Cardiac fibroblast (primary cell): ENCODE results near the gene YEATS2.
A peak's percentile ranks its signal among the peaks of the same experiment; 100 is the strongest.

ENCODE experiments used
- DNase-seq, 2 donors: peaks; one replicate each; pipeline versions ENCODE4 v3.0.0 to v3.0.0-alpha.2; 2010; ENCODE audit warnings: low read depth in 2 of 2
- H3K4me3 ChIP-seq, 2 donors: replicated peaks in 1 of 2; 1 replicate in 1 of 2; 2 replicates in 1 of 2; pipeline ENCODE4 v1.5.1; 2011; ENCODE audit warnings: low read depth in 2 of 2, low read length in 2 of 2, mild to moderate bottlenecking in 2 of 2, moderate library complexity in 1 of 2
- TF ChIP-seq, protein P1 (sequence below): IDR thresholded peaks from one replicate; pipeline ENCODE4 v1.5.1; 2011; ENCODE audit warnings: low read depth, mild to moderate bottlenecking, low read length, inconsistent platforms

YEATS2 gene

DNA sequence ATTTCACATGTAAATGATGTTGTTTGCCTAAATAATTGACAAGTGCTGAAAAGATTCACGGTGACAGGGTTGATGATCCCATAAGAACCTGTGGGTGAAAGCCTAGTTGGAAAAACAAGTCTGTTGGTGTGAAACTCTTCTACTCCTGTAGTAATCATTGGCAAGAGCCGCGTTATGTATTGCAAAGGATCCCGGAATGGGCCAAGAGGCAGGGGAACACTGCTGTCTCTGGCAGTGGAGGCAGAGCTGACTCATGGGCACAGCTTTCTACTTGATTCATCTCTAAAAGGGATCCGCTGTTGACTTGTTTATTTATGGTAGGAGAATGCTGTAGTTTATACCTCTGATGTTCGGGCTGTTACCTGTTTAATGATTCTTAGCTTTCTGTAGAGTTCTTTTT, 64.7 kb downstream of the YEATS2 start:
- DNase-seq = peak in 1 of 2 donors; percentile 17
- TF ChIP-seq, protein P1, sequence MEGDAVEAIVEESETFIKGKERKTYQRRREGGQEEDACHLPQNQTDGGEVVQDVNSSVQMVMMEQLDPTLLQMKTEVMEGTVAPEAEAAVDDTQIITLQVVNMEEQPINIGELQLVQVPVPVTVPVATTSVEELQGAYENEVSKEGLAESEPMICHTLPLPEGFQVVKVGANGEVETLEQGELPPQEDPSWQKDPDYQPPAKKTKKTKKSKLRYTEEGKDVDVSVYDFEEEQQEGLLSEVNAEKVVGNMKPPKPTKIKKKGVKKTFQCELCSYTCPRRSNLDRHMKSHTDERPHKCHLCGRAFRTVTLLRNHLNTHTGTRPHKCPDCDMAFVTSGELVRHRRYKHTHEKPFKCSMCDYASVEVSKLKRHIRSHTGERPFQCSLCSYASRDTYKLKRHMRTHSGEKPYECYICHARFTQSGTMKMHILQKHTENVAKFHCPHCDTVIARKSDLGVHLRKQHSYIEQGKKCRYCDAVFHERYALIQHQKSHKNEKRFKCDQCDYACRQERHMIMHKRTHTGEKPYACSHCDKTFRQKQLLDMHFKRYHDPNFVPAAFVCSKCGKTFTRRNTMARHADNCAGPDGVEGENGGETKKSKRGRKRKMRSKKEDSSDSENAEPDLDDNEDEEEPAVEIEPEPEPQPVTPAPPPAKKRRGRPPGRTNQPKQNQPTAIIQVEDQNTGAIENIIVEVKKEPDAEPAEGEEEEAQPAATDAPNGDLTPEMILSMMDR = no peak

DNA sequence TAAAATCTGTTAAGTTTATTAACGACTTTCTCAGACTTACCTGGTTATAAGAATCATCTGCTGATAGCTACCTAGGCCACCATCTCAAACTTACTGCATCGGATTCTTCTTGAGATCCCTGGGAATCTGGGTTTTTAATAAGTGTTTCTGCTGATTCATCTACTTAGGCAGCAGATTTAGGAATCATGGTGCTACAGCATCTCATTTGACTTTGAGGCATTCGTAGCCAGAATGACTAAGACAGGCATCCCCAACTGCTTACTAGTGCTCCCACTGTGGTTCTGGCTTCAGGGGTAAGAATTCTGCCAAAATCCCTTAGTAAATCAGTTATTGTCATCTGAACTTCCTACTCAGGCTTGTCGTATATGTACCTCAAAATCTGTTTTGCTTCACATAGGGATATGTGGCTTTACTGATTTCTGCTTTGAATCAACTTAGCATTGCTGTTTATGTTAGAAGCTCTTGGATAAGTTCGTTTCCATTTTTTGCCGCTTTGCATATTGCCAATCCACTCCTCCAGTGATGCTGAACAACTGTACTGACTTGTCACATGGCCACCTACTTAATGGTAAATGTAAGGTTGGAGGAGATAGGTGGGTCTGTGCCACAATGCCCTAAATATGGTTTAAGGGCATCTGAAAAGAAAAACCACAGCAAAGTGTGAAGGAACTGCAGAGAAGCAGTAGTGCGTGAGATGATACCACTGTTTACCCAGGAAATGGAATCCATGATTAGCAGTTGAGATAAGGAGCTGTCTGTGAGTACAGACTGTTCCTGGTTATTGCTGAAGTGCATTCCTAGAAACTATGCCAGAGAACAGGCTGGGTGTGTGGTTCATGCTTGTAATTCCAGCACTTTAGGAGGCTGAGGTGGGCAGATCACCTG, 67.5 kb downstream of the YEATS2 start:
- H3K4me3 ChIP-seq = no peak overlapping the region
- TF ChIP-seq, protein P1 = no peak
- DNase-seq = peak; percentile 73 to 87

More for the DNA sequence above, 64.7 kb downstream of the YEATS2 start:
- no peak overlapping the region for H3K4me3 ChIP-seq

DNA sequence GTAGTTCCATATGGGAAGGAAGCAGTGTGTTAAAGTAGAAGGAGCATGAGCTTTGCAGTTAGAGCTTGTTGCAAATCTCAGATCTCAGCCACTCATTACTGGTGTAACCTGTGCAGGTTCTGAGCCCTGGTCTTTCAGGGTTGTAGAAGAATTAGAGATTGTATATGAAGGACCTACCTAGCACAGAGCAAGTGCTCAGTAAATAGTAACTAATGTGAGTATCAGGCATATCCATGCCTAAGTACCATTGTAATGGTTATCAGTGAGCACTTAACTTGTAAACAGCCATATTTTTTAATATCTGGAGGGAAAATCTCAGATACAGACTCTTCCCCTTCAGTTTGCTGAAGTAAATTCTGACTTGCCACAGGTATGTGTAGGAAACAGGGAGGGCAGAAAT, 68.5 kb downstream of the YEATS2 start:
- H3K4me3 ChIP-seq = no peak overlapping the region
- DNase-seq = peak in 1 of 2 donors; percentile 7
- TF ChIP-seq, protein P1 = no peak

DNA sequence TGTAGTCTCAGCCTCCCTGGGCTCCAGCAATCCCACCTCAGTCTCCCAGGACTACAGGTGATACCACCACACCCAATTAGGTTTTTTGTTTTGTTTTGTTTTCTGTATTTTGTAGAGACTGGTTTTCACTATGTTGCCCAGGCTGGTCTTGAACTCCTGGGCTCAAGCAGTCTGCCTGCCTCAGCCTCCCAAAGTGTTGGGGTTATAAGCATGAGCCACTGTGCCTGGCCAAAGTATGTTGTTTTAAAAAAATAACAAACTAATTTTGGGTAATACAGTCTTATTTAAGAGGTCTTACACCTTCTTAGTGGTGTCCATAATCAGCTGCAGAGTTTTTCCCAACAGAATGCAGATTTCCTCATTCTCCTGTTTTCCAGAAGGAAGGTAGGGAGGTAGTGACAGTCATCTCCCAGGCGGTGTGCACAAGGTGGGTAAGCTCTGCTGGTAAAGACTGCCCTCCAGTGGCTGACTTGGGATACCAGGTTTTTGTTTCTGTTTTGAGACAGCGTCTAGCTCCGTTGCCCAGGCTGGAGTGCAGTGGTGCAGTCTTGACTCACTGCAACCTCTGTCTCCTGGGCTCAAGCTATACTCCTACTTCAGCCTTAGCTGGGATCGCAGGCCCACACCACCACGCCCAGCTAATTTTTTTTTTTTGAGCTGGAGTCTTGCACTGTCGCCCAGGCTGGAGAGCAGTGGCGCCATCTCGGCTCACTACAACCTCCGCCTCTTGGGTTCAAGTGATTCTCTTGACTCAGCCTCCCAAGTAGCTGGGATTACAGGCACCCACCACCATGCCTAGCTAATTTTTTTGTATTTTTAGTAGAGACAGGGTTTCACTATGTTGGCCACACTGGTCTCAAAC, 69.4 kb downstream of the YEATS2 start:
- H3K4me3 ChIP-seq = no peak overlapping the region
- peak; percentile 81 to 86 for DNase-seq
- TF ChIP-seq, protein P1 = peak; percentile 84

DNA sequence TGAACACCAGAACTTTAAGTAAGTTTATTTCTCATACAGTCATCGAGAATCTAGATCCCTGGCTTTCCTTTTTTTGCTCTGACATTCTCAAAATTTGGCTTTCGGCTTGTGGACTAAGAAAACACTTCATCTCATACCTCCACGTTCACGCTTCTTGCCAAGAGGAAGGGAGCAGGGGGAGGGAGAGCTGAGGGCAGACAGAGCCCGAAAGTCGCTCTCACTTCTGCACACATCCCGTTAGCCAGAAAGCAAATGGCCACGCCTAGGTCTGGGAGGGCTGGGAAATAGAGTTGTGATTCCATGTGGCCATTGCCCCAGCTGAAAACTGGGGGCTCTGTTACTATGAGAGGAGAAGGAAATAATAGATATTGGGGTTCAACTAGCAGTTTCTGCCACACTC, 70.5 kb downstream of the YEATS2 start:
- H3K4me3 ChIP-seq = no peak overlapping the region
- DNase-seq = no peak
- TF ChIP-seq, protein P1 = no peak

- no peak for DNase-seq
- no peak overlapping the region for H3K4me3 ChIP-seq
- TF ChIP-seq, protein P1 = no peak
Observed at GRCh38 chr3:183769453-183769852, 71.9 kb downstream of the YEATS2 start.
